Activated naive CD4-positive, alpha-beta T cell treated with Interleukin-2 at 50 U/mL for 16 hours (primary cell): ENCODE results near the gene C11orf16.
"Not testable (repeated sequence)": the region's sequence is repeated elsewhere in the genome, so short reads cannot be mapped to it uniquely, and the experiment has no call there.

Source experiments
- DNase-seq: peaks from one replicate; pipeline ENCODE4 v3.0.0-alpha.2; 2020

The C11orf16 gene

GRCh38 chr11:8881585-8881984, 51.2 kb downstream of the C11orf16 start:
- not testable (repeated sequence) for DNase-seq

GRCh38 chr11:8878771-8879170, 54.0 kb downstream of the C11orf16 start:
- DNase-seq = no peak

GRCh38 chr11:8873741-8874405, 58.9 kb downstream of the C11orf16 start:
- DNase-seq = no peak

GRCh38 chr11:8871962-8872361, 60.8 kb downstream of the C11orf16 start:
- no peak for DNase-seq

- DNase-seq = no peak
Measured at GRCh38 chr11:8871171-8871775, 61.5 kb downstream of the C11orf16 start.

- no peak for DNase-seq
Measured at GRCh38 chr11:8870411-8871170, 62.2 kb downstream of the C11orf16 start.
